Sigmoid colon (tissue), 7 donors: ENCODE data around the gene CCDC8. TPM values are rescaled to one million over a fixed set of nuclear protein-coding genes. Genes with fewer than 3 reads are reported as not detected.
"Not testable (repeated sequence)": the region's sequence is repeated elsewhere in the genome, so short reads cannot be mapped to it uniquely, and the experiment has no call there.

ENCODE experiments used
- DNase-seq: peaks from one replicate; pipeline ENCODE4 v3.0.0-alpha.2; 2019
- H3K27ac ChIP-seq, 4 donors: fragments of 200-600 bp; sonication (generic); one replicate each; pipeline ENCODE4 v1.5.1; 2016 to 2019; ENCODE audit warnings: mild to moderate bottlenecking in 1 of 4
- H3K27me3 ChIP-seq, 3 donors: fragments of 200-600 bp; sonication (generic); one replicate each; pipeline ENCODE4 v1.5.1; 2019; ENCODE audit warnings: mild to moderate bottlenecking in 1 of 3
- H3K36me3 ChIP-seq, 4 donors: fragments of 200-600 bp; sonication (generic); one replicate each; pipeline ENCODE4 v1.5.1; 2016 to 2019
- H3K4me1 ChIP-seq, 4 donors: fragments of 200-600 bp; sonication (generic); one replicate each; pipeline ENCODE4 v1.5.1; 2017 to 2019
- H3K4me3 ChIP-seq, 4 donors: fragments of 200-600 bp; sonication (generic); one replicate each; pipeline ENCODE4 v1.5.1; 2017 to 2019; ENCODE audit warnings: mild to moderate bottlenecking in 2 of 4, moderate library complexity in 1 of 4
- H3K9me3 ChIP-seq, 4 donors: fragments of 200-600 bp in 3 of 4; sonication (generic) in 3 of 4; one replicate each; pipeline versions ENCODE4 v1.5.1 to v1.6.1; 2013 to 2019
- CTCF ChIP-seq, 4 experiments: fragments of 450-650 bp in 3 of 4; fragments of 200-600 bp in 1 of 4; IDR thresholded peaks; one replicate each; pipeline ENCODE4 v1.5.1; 2016 to 2019; ENCODE audit warnings: antibody characterized with exemption in 4 of 4, mild to moderate bottlenecking in 3 of 4, moderate library complexity in 2 of 4
- EP300 ChIP-seq, 4 donors: sonication (generic); formaldehyde crosslinking; IDR thresholded peaks; one replicate each; pipeline ENCODE4 v1.6.1; 2017; ENCODE audit warnings: antibody characterized with exemption in 4 of 4
- POLR2A ChIP-seq, 2 donors: fragments of 450-650 bp; IDR thresholded peaks; one replicate each; pipeline ENCODE4 v1.6.1; 2016; ENCODE audit warnings: antibody characterized with exemption in 2 of 2, mild to moderate bottlenecking in 2 of 2, moderate library complexity in 2 of 2
- POLR2AphosphoS5 ChIP-seq, 4 donors: sonication (generic); formaldehyde crosslinking; IDR thresholded peaks; one replicate each; pipeline ENCODE4 v1.6.1; 2017; ENCODE audit warnings: antibody characterized with exemption in 4 of 4
- WGBS, 2 donors: extraction: QIAGEN DNeasy Blood & Tissue Kit; methylation state at CpG; one replicate each; pipeline ENCODE4 v1.1.7; 2013; 5-methylcytosine and 5-hydroxymethylcytosine counted together
- intact Hi-C: fragments of 100-400 bp; cut with DNase I; formaldehyde crosslinking; loops from one replicate; pipeline ENCODE4 v1.15.1; 2023
- polyA plus RNA-seq, 3 donors: library from polyadenylated mRNA; stranded (reverse); fragments of 200-250 nt; gene quantifications; one replicate each; pipeline ENCODE4 v1.2.3, GENCODE V29; 2013
- total RNA-seq, 4 donors: library from RNA; depleted of rRNA; stranded (reverse); fragments of >200 nt; gene quantifications; one replicate each; pipeline ENCODE4 v1.1.0, GENCODE V29; 2016
- donor health status: healthy with polysubstance abuse.
- donor health status: Bipolar disorder and iron deficiency.
- donor health status: healthy.

CCDC8 gene
- total and polyA plus RNA-seq, 7 donors, result 0.69 to 6.1 (median 3.5) TPM

DNA sequence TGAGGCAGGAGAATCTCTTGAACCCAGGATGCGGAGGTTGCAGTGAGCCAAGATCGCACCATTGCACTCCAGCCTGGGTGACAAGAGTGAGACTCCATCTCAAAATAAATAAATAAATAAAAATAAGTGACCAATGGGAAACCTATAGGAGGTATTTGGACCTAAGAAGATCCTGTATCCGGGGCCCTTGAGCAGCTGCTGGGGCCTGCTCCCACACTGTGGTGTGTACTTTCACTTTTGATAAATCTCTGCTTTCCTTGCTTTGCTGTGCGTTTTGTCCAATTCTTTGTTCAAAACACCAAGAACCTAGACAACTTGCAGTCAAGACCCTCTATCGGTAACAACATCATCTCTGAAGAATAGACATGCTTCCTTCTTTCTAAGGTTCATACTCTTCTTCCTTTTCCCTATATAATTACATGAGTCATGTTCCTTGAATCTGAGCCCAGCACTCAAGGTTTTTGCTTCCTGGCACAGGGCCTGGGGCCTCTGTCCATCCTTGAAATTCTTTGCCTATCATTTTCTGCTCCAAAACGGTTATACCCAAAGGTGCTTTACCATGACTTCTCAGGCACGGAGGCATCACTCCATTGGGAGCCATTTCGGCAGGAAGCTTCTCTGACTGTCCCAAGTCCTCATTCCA lies 29.6 kb upstream of the CCDC8 start:
- Histone ChIP-seq H3K36me3 (no peaks in the 10 kb centered on the region), H3K4me3 (no peak overlapping the region), H3K27ac (peak overlapping the region in 1 of 4 donors; percentile 54), H3K4me1 (peaks cover 0 to 15% (median 11%) of the 10 kb centered on the region in 4 donors), H3K27me3 (no peaks in the 10 kb centered on the region), H3K9me3 (no peaks in the 10 kb centered on the region)
- intact Hi-C loops, result no loop called here
- DNase-seq, result no peak
- WGBS, 2 donors, result 63 to 67% methylated on average over 8 of the region's 8 CpGs
- no peak for TF ChIP-seq POLR2AphosphoS5 (IDR thresholded peaks at IDR 0.05)
- TF ChIP-seq CTCF (IDR thresholded peaks at IDR 0.05), result no peak
- no peak for TF ChIP-seq EP300 (IDR thresholded peaks at IDR 0.05)
- TF ChIP-seq POLR2A (IDR thresholded peaks at IDR 0.05), result no peak

DNA sequence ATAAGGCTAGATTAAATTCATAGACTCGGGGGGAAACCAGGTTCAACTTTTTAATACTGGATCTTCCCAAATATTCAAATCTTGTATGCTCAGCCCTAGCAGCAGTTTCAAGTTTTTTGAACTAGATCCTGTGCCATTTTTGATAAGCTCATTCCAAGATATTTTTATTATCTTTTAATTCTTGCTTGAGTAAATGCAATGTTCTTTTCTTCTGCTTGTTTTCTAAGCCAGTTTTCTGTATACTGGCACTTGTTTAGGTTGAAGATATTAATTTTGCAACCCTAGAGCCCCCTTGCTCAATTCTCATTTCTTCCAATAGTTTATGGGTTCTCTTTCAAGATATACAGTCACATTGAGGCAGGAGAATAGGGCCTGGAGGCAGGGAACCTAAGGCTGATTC lies 28.5 kb upstream of the CCDC8 start:
- Histone ChIP-seq H3K9me3 (no peaks in the 10 kb centered on the region), H3K27me3 (no peaks in the 10 kb centered on the region), H3K4me1 (peaks cover 0 to 15% (median 11%) of the 10 kb centered on the region in 4 donors), H3K27ac (no peak overlapping the region), H3K4me3 (no peak overlapping the region), H3K36me3 (no peaks in the 10 kb centered on the region)
- intact Hi-C loops, result no loop called here
- WGBS, 2 donors, result 42 to 83% methylated on average over 1 of the region's 1 CpG
- TF ChIP-seq POLR2A (IDR thresholded peaks at IDR 0.05), result no peak
- TF ChIP-seq EP300 (IDR thresholded peaks at IDR 0.05), result no peak
- TF ChIP-seq POLR2AphosphoS5 (IDR thresholded peaks at IDR 0.05), result no peak
- no peak for TF ChIP-seq CTCF (IDR thresholded peaks at IDR 0.05)
- DNase-seq, result no peak

DNA sequence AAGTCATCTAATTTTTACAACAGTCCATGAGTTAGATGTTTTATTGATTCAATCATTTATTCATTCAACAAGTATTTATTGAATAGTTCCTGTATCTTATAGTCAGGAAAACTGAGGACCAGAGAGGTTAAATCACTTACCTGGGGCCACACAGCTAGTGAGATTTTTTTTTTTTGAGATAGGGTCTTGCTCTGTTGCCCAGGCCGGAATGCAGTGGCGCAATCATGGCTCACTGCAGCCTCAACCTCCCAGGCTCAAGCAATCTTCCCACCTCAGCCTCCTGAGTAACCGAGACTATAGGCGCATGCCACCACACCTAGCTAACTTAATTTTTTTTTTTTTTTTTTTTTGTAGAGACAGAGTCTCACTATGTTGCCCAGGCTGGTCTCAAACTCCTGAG lies 22.3 kb upstream of the CCDC8 start:
- H3K27ac ChIP-seq, DNase-seq, H3K4me1 ChIP-seq, H3K27me3 ChIP-seq, intact Hi-C loops, H3K36me3 ChIP-seq, H3K9me3 ChIP-seq, H3K4me3 ChIP-seq: not testable (repeated sequence)
- 91 to 96% methylated on average over 4 of the region's 4 CpGs for WGBS, 2 donors

- H3K27me3 ChIP-seq, result peaks cover 0 to 12% (median 7%) of the 10 kb centered on the region in 3 donors
- H3K36me3 ChIP-seq, result no peaks in the 10 kb centered on the region
- intact Hi-C loops, result no loop called here
- TF ChIP-seq CTCF (IDR thresholded peaks at IDR 0.05), result no peak
- no peak for TF ChIP-seq POLR2AphosphoS5 (IDR thresholded peaks at IDR 0.05)
- no peak for TF ChIP-seq EP300 (IDR thresholded peaks at IDR 0.05)
- TF ChIP-seq POLR2A (IDR thresholded peaks at IDR 0.05), result no peak
- 22 to 44% methylated on average over 6 of the region's 6 CpGs for WGBS, 2 donors
- DNase-seq, result no peak
- no peaks in the 10 kb centered on the region for H3K9me3 ChIP-seq
- no peaks in the 10 kb centered on the region for H3K4me1 ChIP-seq
- no peak overlapping the region for H3K4me3 ChIP-seq
- H3K27ac ChIP-seq, result no peak overlapping the region
Measured at GRCh38 chr19:46435009-46435408, 21.6 kb upstream of the CCDC8 start.

GRCh38 chr19:46433470-46433869 lies 20.1 kb upstream of the CCDC8 start:
- H3K27me3 ChIP-seq, result peaks cover 0 to 27% (median 13%) of the 10 kb centered on the region in 3 donors
- H3K4me3 ChIP-seq, intact Hi-C loops, H3K27ac ChIP-seq, H3K36me3 ChIP-seq, H3K9me3 ChIP-seq, DNase-seq, H3K4me1 ChIP-seq: not testable (repeated sequence)
- 62 to 73% methylated on average over 7 of the region's 7 CpGs for WGBS, 2 donors

DNA sequence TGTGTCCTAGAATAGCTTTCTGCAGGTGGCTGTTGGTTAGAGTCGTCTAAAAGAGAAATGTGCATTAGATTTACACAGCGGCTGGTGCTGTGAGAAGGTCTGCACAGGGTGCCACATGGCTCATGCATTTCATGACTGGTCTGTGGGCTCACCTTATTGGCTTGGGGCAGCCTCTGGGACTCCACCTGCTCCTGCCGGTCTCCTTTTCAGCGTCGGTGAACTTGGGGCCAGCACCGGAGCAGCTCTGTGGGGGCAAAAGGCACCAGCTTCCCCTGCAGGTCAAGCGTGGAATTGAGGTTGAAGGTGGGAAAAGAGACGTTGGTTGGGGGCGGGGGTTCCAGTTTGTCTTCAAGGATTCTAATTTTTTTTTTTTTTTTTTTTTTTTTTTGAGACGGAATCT lies 18.5 kb upstream of the CCDC8 start:
- TF ChIP-seq POLR2A (IDR thresholded peaks at IDR 0.05), result no peak
- no peak for TF ChIP-seq CTCF (IDR thresholded peaks at IDR 0.05)
- no peak for TF ChIP-seq EP300 (IDR thresholded peaks at IDR 0.05)
- no peak for TF ChIP-seq POLR2AphosphoS5 (IDR thresholded peaks at IDR 0.05)
- peaks cover 0 to 42% (median 16%) of the 10 kb centered on the region in 3 donors for H3K27me3 ChIP-seq
- DNase-seq, result no peak
- intact Hi-C loops, result no loop called here
- H3K4me3 ChIP-seq, result no peak overlapping the region
- no peak overlapping the region for H3K27ac ChIP-seq
- no peaks in the 10 kb centered on the region for H3K36me3 ChIP-seq
- H3K4me1 ChIP-seq, result peaks cover 0 to 13% (median 6%) of the 10 kb centered on the region in 4 donors
- WGBS, 2 donors, result 26 to 42% methylated on average over 10 of the region's 10 CpGs
- H3K9me3 ChIP-seq, result no peaks in the 10 kb centered on the region
